OCI-LY1 (cell line): ENCODE results near the gene MSMP.
A peak's percentile ranks its signal among the peaks of the same experiment; 100 is the strongest.

Experiments used
- H2AFZ ChIP-seq: fragments of 200-600 bp; sonication (generic), shearing (Covaris generic); 2 replicates; pipeline ENCODE4 v1.6.0; 2014; ENCODE audit warnings: antibody characterized with exemption, mild to moderate bottlenecking, low read length
- H3F3A ChIP-seq: fragments of 200-600 bp; sonication (generic), shearing (Covaris generic); 2 replicates; pipeline ENCODE4 v1.6.0; 2014; ENCODE audit warnings: mild to moderate bottlenecking, antibody characterized with exemption, low read length, moderate library complexity; ENCODE audit not compliant: insufficient read depth
- H3K27ac ChIP-seq: fragments of 200-600 bp; sonication (generic); 2 replicates; pipeline ENCODE4 v1.5.1; 2014; ENCODE audit warnings: low read length, mixed run types, mild to moderate bottlenecking, low read depth; ENCODE audit not compliant: poor library complexity, severe bottlenecking
- H3K27me3 ChIP-seq: fragments of 200-600 bp; sonication (generic); 2 replicates; pipeline ENCODE4 v1.6.0; 2014; ENCODE audit warnings: antibody characterized with exemption, mild to moderate bottlenecking, low read length, moderate library complexity; ENCODE audit not compliant: insufficient read depth
- H3K36me3 ChIP-seq: fragments of 200-600 bp; sonication (generic); 2 replicates; pipeline ENCODE4 v1.6.1; 2014; ENCODE audit warnings: mild to moderate bottlenecking, antibody characterized with exemption, low read length, moderate library complexity, mixed read lengths; ENCODE audit not compliant: insufficient read depth
- H3K4me1 ChIP-seq: fragments of 200-600 bp; sonication (generic); 2 replicates; pipeline ENCODE4 v1.5.1; 2014; ENCODE audit warnings: mild to moderate bottlenecking, low read length, moderate library complexity; ENCODE audit not compliant: insufficient read depth, severe bottlenecking
- H3K4me2 ChIP-seq: fragments of 200-600 bp; sonication (generic), shearing (Covaris generic); 2 replicates; pipeline ENCODE4 v1.6.1; 2014; ENCODE audit warnings: low read length
- H3K4me3 ChIP-seq: fragments of 200-600 bp; sonication (generic); 2 replicates; pipeline ENCODE4 v1.5.1; 2014; ENCODE audit warnings: low read length, low read depth, mild to moderate bottlenecking, mixed read lengths; ENCODE audit not compliant: poor library complexity, severe bottlenecking
- H3K79me2 ChIP-seq: fragments of 200-600 bp; shearing (Covaris generic); 2 replicates; pipeline ENCODE4 v1.6.1; 2016; ENCODE audit warnings: mixed run types, low read length, mixed read lengths; ENCODE audit not compliant: insufficient read depth
- H3K9ac ChIP-seq: fragments of 200-600 bp; sonication (generic), shearing (Covaris generic); 2 replicates; pipeline ENCODE4 v1.6.1; 2014; ENCODE audit warnings: mild to moderate bottlenecking, low read length, mixed read lengths
- H3K9me2 ChIP-seq: fragments of 200-600 bp; sonication (generic), shearing (Covaris generic); 2 replicates; pipeline ENCODE4 v1.6.1; 2014; ENCODE audit warnings: low read depth, mild to moderate bottlenecking, low read length, mixed read lengths
- H3K9me3 ChIP-seq: fragments of 200-600 bp; shearing (Covaris generic); 2 replicates; pipeline ENCODE4 v1.6.1; 2014; ENCODE audit warnings: low read length, mixed read lengths
- H4K20me1 ChIP-seq: fragments of 200-600 bp; sonication (generic), shearing (Covaris generic); 2 replicates; pipeline ENCODE4 v1.6.0; 2016; ENCODE audit warnings: mild to moderate bottlenecking, low read length; ENCODE audit not compliant: insufficient read depth
- EZH2 ChIP-seq: fragments of 200-600 bp; sonication (generic), shearing (Covaris generic); IDR thresholded peaks from 2 replicates; pipeline ENCODE4 v1.8.0; 2017; ENCODE audit warnings: borderline replicate concordance, mixed run types, mild to moderate bottlenecking, antibody characterized with exemption, low read length, moderate library complexity, mixed read lengths
- TF ChIP-seq, protein P1 (sequence below): fragments of 200-600 bp; sonication (generic), shearing (Covaris generic); IDR thresholded peaks from 2 replicates; pipeline ENCODE4 v1.5.1; 2017; ENCODE audit warnings: mild to moderate bottlenecking, antibody characterized with exemption, low read length, moderate library complexity, mixed read lengths

The MSMP gene

GRCh38 chr9:35734096-35734495 is 20.0 kb downstream of the MSMP start:
- H2AFZ ChIP-seq, result no peak overlapping the region
- no peaks in the 10 kb centered on the region for H3K9me2 ChIP-seq
- H3K4me2 ChIP-seq, result no peak overlapping the region
- peaks cover 19% of the 10 kb centered on the region for H3K79me2 ChIP-seq
- no peak overlapping the region for H3K27ac ChIP-seq
- H3K4me3 ChIP-seq, result no peak overlapping the region
- H3K9me3 ChIP-seq, result no peaks in the 10 kb centered on the region
- no peaks in the 10 kb centered on the region for H3F3A ChIP-seq
- no peak overlapping the region for H3K9ac ChIP-seq
- no peaks in the 10 kb centered on the region for H3K27me3 ChIP-seq
- peaks cover 35% of the 10 kb centered on the region for H3K4me1 ChIP-seq
- H3K36me3 ChIP-seq, result peaks cover 43% of the 10 kb centered on the region
- H4K20me1 ChIP-seq, result no peaks in the 10 kb centered on the region
- no peak for TF ChIP-seq EZH2
- TF ChIP-seq, protein P1, sequence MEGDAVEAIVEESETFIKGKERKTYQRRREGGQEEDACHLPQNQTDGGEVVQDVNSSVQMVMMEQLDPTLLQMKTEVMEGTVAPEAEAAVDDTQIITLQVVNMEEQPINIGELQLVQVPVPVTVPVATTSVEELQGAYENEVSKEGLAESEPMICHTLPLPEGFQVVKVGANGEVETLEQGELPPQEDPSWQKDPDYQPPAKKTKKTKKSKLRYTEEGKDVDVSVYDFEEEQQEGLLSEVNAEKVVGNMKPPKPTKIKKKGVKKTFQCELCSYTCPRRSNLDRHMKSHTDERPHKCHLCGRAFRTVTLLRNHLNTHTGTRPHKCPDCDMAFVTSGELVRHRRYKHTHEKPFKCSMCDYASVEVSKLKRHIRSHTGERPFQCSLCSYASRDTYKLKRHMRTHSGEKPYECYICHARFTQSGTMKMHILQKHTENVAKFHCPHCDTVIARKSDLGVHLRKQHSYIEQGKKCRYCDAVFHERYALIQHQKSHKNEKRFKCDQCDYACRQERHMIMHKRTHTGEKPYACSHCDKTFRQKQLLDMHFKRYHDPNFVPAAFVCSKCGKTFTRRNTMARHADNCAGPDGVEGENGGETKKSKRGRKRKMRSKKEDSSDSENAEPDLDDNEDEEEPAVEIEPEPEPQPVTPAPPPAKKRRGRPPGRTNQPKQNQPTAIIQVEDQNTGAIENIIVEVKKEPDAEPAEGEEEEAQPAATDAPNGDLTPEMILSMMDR, result no peak

DNA sequence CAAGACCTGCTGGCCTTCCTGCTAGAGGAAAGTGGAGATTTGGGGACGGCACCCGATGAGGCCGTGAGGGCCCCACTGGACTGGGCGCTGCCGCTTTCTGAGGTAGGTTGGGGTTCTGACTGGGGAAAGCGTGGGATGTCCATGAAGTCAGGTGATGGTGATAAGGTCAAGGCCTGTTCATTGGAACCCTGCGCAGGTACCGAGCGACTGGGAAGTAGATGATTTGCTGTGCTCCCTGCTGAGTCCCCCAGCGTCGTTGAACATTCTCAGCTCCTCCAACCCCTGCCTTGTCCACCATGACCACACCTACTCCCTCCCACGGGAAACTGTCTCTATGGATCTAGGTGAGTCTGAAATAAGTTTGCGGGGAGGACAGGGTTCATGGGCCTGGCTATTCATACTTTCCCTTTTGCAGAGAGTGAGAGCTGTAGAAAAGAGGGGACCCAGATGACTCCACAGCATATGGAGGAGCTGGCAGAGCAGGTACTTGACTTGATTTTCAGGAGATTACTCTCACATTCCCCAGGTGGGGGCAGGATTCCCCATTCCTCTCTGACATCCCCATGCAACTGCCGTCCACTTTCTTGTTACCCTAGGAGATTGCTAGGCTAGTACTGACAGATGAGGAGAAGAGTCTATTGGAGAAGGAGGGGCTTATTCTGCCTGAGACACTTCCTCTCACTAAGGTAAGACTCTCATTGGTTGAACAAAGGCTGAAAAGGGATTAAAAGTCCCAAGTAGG is 21.1 kb downstream of the MSMP start:
- no peaks in the 10 kb centered on the region for H3K27me3 ChIP-seq
- peak overlapping the region; percentile 94 for H3K4me2 ChIP-seq
- no peaks in the 10 kb centered on the region for H3K9me2 ChIP-seq
- no peaks in the 10 kb centered on the region for H3F3A ChIP-seq
- TF ChIP-seq EZH2, result no peak
- TF ChIP-seq, protein P1, result peak; percentile 6; the same call in 1 of the 2 replicates
- H2AFZ ChIP-seq, result no peak overlapping the region
- H3K27ac ChIP-seq, result peak overlapping the region; percentile 71
- peak overlapping the region; percentile 96 for H3K4me3 ChIP-seq
- peaks cover 27% of the 10 kb centered on the region for H3K79me2 ChIP-seq
- no peaks in the 10 kb centered on the region for H4K20me1 ChIP-seq
- H3K9me3 ChIP-seq, result no peaks in the 10 kb centered on the region
- peak overlapping the region; percentile 95 for H3K9ac ChIP-seq
- H3K4me1 ChIP-seq, result peaks cover 46% of the 10 kb centered on the region
- peaks cover 32% of the 10 kb centered on the region for H3K36me3 ChIP-seq

GRCh38 chr9:35732185-35732799 is 21.8 kb downstream of the MSMP start, which contains the start of the genes CREB3 and TLN1:
Gene CREB3 (plus strand): TSS chr9:35732666. CDS start chr9:35732773, 107 bp downstream.
Gene TLN1 (minus strand): TSS chr9:35732195. CDS start chr9:35725694, 6,501 bp downstream.
- Histone ChIP-seq H2AFZ (no peak within 1 kb of the TSS), H3K9me3 (no peaks in the 10 kb centered on the region), H3K4me1 (peaks cover 53% of the 10 kb centered on the region), H3F3A (no peaks in the 10 kb centered on the region), H3K9ac (peak within 1 kb of the TSS; percentile 95), H3K27me3 (no peaks in the 10 kb centered on the region), H3K4me2 (peak within 1 kb of the TSS; percentile 94), H3K4me3 (peak within 1 kb of the TSS; percentile 96), H3K27ac (peak within 1 kb of the TSS; percentile 71), H4K20me1 (no peaks in the 10 kb centered on the region), H3K79me2 (peaks cover 28% of the 10 kb centered on the region), H3K36me3 (peaks cover 25% of the 10 kb centered on the region), H3K9me2 (no peaks in the 10 kb centered on the region)
- TF ChIP-seq EZH2, result no peak
- TF ChIP-seq, protein P1, result peak; percentile 32
